Stimulated activated CD4-positive, alpha-beta T cell treated with anti-CD3 and anti-CD28 coated beads, Interleukin-1b, Interleukin-23, amount 100 ng/mL, for 1 hour (primary cell): ENCODE measurements around the gene NKX1-2.

ENCODE experiments used
- DNase-seq, 2 donors: peaks; one replicate each; pipeline ENCODE4 v3.0.0-alpha.2; 2020; ENCODE audit warnings: low read depth in 2 of 2

Gene NKX1-2

DNA sequence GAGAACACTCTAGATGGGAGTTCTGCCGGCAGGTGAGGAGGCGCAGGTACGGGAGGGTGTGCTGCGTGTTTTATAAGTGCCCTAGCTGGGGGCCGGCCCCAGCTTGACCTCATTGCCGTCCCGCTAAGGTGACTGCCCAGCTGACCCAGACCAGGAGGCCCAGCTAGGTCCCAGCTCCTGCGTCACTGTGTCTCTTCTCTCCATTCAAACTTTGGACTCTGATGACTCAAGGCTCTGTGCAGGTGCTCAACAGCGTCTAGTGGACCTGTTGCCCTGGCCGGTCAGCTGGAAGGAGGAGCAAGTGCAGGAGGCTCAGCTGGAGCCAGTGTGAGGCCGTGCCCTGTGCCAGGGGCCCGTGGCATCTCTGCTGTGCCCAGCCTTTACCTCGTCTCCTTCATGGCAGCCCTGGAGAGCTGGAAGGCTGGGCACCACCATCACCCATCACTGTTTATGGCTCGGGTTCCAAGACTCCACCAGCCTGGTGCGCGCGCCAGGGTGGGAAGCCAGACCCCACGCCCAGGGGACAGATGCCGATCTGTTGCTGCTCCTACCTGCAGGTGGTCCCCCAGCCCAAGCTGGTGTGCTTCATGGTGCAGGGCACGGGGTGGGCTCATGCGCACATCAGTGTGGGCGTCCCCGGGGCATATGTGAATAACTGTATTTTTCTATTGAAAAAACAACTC is 26.3 kb upstream of the NKX1-2 start:
- DNase-seq, result no peak

DNA sequence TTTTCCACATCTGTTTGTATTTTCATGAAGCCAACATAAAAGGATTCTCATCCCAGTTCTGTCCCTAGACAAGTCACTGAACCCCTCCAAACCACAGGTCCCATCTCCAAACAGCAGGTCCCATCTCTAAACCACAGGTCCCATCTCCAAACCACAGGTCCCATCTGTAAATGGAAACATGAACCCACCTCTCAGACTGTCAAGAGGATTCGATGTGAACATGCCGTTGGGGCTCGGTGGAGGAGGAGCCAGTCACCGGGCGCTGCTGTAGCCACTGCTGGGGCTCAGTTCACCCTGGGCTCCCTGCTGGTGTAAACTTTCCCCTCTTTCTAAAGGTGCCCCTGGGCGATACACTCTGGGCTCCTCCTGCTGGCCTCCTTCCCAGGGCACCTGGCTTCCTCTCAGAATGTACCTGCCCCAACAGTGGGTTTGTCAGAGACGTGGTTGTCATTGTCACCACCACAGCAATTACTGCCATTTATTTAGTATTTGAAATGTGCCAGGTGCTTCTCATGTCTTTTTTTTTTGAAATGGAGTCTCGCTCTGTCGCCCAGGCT is 24.8 kb upstream of the NKX1-2 start:
- no peak for DNase-seq

- DNase-seq, result no peak
Measured at GRCh38 chr10:124473070-124473469, 23.2 kb upstream of the NKX1-2 start.

- no peak for DNase-seq
Measured at GRCh38 chr10:124472071-124472470, 22.2 kb upstream of the NKX1-2 start.

- DNase-seq, result no peak
Measured at GRCh38 chr10:124470544-124471434, 21.0 kb upstream of the NKX1-2 start.

DNA sequence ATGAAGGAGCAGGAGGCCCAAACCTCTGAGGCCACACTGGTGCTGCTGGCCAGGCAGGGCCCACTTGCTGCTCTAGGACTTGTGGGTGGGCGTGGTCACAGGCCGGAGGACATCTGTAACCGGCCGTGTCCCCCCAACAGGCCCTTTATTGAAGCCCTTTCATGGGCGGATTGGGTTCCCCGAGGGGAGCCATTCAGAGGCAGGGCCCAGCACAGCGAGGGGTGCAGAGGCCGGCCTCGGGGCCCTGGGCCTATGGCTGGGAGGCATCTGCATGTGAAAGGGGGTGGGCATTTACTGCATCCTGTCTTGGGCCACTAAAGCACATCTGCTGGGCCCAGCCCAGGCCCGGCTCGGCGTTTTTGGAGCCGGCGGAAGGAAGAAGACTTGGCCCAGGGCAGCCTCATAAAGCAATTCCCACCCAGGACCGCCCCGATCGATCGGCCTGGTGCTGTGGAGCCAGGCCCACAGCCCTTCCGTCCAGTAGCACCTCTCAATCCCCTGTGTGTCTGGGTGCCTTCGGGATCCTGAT is 20.2 kb upstream of the NKX1-2 start:
- DNase-seq, result no peak

GRCh38 chr10:124468624-124469023 is 18.8 kb upstream of the NKX1-2 start:
- no peak for DNase-seq

DNA sequence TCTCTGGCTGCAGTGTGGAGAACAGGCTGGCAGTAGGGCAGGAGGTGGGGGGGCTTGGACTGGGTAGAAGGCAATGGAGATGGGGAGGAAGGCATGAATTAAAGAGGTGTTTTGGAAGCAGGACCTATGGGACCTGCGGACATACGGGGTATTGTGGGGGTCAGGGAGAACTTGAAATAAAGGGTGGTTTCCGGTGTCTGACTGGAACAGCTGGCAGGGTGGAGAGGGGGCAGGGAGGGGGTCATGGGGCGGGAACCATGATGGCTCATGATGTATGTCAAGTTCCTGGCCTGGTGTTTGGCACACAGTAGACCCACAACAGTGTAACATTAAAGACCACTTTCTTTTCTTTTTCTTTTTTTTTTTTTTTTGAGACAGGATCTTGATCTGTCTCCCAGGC is 17.3 kb upstream of the NKX1-2 start:
- no peak for DNase-seq

GRCh38 chr10:124465777-124466488 is 16.1 kb upstream of the NKX1-2 start:
- DNase-seq, result no peak

GRCh38 chr10:124465003-124465776 is 15.4 kb upstream of the NKX1-2 start:
- DNase-seq, result no peak

- DNase-seq, result no peak
Measured at GRCh38 chr10:124464028-124464965, 14.5 kb upstream of the NKX1-2 start.

DNA sequence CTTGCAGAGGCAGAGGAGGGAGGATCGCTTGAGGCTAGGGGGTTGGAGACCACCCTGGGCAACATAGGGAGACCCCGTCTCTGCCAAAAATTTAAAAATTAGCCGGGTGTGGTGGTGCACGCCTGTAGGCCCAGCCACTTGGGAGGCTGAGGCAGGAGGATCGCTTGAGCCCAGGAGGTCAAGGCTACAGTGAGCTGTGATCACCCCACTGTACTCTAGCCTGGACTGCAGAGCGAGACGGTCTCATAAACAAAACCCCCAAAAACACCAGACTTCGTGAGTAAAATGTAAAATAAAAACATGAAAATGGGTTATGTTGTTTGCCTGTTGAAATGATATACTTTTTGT is 12.5 kb upstream of the NKX1-2 start:
- DNase-seq, result no peak

- peak; percentile 47 to 70 for DNase-seq
Measured at GRCh38 chr10:124461642-124462347, 12.0 kb upstream of the NKX1-2 start, which contains the start of gene LHPP. TSS of gene LHPP (plus strand) at chr10:124461823. CDS start at chr10:124461863, 40 bp downstream.

DNA sequence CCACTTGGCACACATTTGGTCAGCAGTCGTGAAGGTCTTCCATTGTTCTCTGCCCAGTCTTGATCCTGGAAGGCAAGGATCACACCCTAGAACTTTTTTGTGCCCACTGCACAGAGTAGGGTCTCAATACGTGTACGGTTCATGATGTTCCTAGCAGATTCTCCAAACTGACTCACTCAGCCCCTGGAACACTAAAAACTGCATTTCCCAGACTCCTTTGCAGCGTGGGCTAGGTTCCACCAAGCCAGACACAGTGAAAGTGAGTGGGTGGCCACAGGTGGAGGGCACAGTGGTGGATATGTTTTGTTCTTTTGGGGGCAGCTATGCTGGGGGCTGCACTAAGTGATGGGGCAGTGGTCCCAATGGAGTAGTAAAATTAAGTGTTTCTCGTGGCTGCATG is 10.3 kb upstream of the NKX1-2 start:
- DNase-seq, result no peak

GRCh38 chr10:124459395-124459794 is 9.6 kb upstream of the NKX1-2 start:
- DNase-seq, result no peak

GRCh38 chr10:124458889-124459288 is 9.1 kb upstream of the NKX1-2 start:
- DNase-seq, result no peak

DNA sequence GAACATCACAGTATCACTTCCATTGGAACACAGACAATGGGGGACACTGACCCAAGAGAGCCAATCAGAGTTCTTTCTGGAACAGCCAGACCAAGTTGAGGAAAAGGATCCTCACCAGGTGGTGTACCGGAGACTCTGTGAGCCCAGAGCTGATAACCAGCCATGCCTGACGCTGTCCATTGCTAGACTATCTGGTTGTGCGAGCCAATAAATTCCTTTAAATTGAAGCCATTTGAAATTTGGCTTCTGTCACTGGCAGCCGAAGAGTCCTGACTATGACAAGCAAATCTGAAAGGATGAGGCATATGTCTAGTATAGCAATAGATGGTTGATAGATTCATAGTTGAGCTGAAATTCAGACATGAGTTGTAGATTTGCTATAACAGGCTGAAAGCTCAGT is 8.6 kb upstream of the NKX1-2 start:
- no peak for DNase-seq

GRCh38 chr10:124455441-124455840 is 5.6 kb upstream of the NKX1-2 start:
- no peak for DNase-seq

DNA sequence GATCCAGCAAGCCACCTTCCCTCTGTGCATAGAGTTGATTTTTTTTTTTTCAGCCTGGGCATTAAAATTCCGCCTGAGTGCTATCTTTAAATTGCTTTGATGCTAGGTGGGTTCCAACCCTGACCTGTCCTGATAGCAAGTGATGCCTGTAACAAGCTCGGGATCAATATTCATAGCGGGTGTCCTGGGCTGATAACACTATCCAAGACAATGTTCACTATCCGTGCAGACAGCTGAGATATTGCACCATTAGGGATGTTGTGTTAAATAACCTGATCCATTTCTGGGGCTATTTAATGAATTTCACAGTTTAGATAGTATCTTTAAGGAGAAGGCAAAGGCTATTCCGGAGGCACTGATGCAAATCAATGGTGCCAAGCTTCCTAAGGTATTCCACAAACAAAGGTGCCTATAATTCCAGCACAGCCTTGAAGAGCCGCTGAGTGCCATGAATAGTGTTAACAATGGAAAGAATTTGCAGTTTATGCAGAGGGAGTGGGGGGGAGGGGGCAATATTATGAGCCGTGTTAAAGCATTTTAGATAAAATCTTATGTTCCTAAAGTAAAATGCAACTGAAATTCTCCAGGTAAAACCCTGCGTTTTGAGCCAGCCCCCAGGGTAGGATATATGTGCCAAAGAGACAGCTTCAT is 4.2 kb upstream of the NKX1-2 start:
- DNase-seq, result no peak
